Measurements from ENCODE around the gene DCAF12. TPM values are rescaled to one million over a fixed set of nuclear protein-coding genes. Genes with fewer than 3 reads are reported as not detected.

Gene DCAF12
- total and polyA plus RNA-seq, 2 of the 8 experiments (the other 6 are each of a cell fraction or from before 2014, with no cell fraction given), result 22.7 to 29.2 TPM

DNA sequence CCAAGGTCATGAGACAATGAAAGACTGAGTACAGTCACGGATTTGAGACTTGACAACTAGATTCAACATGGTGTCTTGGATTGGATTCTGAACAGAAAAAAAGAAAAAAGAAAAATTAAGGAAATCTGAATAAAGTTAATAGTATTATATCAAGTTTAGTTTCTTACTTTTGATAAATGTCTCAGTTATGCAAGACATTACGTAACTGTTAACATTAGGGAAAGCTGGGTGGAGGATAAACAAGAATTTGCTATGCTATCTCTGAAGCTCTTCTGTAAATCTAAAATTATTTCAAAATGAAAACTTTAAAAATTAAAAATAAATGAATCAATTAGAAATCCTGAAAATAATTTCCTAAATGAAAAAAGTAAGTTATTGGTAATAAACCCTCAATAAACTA, 14.4 kb upstream of the DCAF12 start (continued):
- TF ChIP-seq, protein P1, sequence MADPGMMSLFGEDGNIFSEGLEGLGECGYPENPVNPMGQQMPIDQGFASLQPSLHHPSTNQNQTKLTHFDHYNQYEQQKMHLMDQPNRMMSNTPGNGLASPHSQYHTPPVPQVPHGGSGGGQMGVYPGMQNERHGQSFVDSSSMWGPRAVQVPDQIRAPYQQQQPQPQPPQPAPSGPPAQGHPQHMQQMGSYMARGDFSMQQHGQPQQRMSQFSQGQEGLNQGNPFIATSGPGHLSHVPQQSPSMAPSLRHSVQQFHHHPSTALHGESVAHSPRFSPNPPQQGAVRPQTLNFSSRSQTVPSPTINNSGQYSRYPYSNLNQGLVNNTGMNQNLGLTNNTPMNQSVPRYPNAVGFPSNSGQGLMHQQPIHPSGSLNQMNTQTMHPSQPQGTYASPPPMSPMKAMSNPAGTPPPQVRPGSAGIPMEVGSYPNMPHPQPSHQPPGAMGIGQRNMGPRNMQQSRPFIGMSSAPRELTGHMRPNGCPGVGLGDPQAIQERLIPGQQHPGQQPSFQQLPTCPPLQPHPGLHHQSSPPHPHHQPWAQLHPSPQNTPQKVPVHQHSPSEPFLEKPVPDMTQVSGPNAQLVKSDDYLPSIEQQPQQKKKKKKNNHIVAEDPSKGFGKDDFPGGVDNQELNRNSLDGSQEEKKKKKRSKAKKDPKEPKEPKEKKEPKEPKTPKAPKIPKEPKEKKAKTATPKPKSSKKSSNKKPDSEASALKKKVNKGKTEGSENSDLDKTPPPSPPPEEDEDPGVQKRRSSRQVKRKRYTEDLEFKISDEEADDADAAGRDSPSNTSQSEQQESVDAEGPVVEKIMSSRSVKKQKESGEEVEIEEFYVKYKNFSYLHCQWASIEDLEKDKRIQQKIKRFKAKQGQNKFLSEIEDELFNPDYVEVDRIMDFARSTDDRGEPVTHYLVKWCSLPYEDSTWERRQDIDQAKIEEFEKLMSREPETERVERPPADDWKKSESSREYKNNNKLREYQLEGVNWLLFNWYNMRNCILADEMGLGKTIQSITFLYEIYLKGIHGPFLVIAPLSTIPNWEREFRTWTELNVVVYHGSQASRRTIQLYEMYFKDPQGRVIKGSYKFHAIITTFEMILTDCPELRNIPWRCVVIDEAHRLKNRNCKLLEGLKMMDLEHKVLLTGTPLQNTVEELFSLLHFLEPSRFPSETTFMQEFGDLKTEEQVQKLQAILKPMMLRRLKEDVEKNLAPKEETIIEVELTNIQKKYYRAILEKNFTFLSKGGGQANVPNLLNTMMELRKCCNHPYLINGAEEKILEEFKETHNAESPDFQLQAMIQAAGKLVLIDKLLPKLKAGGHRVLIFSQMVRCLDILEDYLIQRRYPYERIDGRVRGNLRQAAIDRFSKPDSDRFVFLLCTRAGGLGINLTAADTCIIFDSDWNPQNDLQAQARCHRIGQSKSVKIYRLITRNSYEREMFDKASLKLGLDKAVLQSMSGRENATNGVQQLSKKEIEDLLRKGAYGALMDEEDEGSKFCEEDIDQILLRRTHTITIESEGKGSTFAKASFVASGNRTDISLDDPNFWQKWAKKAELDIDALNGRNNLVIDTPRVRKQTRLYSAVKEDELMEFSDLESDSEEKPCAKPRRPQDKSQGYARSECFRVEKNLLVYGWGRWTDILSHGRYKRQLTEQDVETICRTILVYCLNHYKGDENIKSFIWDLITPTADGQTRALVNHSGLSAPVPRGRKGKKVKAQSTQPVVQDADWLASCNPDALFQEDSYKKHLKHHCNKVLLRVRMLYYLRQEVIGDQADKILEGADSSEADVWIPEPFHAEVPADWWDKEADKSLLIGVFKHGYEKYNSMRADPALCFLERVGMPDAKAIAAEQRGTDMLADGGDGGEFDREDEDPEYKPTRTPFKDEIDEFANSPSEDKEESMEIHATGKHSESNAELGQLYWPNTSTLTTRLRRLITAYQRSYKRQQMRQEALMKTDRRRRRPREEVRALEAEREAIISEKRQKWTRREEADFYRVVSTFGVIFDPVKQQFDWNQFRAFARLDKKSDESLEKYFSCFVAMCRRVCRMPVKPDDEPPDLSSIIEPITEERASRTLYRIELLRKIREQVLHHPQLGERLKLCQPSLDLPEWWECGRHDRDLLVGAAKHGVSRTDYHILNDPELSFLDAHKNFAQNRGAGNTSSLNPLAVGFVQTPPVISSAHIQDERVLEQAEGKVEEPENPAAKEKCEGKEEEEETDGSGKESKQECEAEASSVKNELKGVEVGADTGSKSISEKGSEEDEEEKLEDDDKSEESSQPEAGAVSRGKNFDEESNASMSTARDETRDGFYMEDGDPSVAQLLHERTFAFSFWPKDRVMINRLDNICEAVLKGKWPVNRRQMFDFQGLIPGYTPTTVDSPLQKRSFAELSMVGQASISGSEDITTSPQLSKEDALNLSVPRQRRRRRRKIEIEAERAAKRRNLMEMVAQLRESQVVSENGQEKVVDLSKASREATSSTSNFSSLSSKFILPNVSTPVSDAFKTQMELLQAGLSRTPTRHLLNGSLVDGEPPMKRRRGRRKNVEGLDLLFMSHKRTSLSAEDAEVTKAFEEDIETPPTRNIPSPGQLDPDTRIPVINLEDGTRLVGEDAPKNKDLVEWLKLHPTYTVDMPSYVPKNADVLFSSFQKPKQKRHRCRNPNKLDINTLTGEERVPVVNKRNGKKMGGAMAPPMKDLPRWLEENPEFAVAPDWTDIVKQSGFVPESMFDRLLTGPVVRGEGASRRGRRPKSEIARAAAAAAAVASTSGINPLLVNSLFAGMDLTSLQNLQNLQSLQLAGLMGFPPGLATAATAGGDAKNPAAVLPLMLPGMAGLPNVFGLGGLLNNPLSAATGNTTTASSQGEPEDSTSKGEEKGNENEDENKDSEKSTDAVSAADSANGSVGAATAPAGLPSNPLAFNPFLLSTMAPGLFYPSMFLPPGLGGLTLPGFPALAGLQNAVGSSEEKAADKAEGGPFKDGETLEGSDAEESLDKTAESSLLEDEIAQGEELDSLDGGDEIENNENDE (IDR thresholded peaks at IDR 0.05; ENCODE audit: insufficient replicate concordance, low read length), result no peak
- no peak for TF ChIP-seq SIRT6 (IDR thresholded peaks at IDR 0.05; ENCODE audit: low read length)
- TF ChIP-seq RXRA (IDR thresholded peaks at IDR 0.05; ENCODE audit: insufficient read depth, low read depth, low read length), result no peak
- no peak for TF ChIP-seq CHD1 (IDR thresholded peaks at IDR 0.05; ENCODE audit: low read depth, low read length)
- no peak for TF ChIP-seq HDAC2 (IDR thresholded peaks at IDR 0.05; ENCODE audit: borderline replicate concordance in 1 of 2, low read depth in 2 of 2, low read length in 2 of 2)
- no peak for TF ChIP-seq CREB1 (IDR thresholded peaks at IDR 0.05)
- TF ChIP-seq ZNF274 (IDR thresholded peaks at IDR 0.05; ENCODE audit: borderline replicate concordance, extremely low read depth, low read length), result no peak
- TF ChIP-seq TAF7 (optimal IDR thresholded peaks at IDR 0.05; ENCODE audit: borderline replicate concordance, low read depth, low read length), result no peak
- TF ChIP-seq MAFK (IDR thresholded peaks at IDR 0.05; ENCODE audit: low read depth, low read length), result no peak
- TF ChIP-seq HDAC6 (IDR thresholded peaks at IDR 0.05; ENCODE audit: low read depth, low read length), result no peak
- no peak for TF ChIP-seq BRCA1 (IDR thresholded peaks at IDR 0.05; ENCODE audit: low read depth, low read length)
- TF ChIP-seq KDM1A (IDR thresholded peaks at IDR 0.05; ENCODE audit: borderline replicate concordance, low read length), result no peak
- no peak for TF ChIP-seq EGR1 (IDR thresholded peaks at IDR 0.05; ENCODE audit: borderline replicate concordance, low read depth, low read length)
